Upper lobe of left lung (tissue), 6 donors: Measurements from ENCODE around the gene SLCO6A1. TPM values are rescaled to one million over a fixed set of nuclear protein-coding genes. Genes with fewer than 3 reads are reported as not detected.

Experiments used
- ATAC-seq, 2 donors: fragments of 200-7000 bp; cut with Tn5 transposase; one replicate each; pipeline ENCODE4 v1.9.1; 2022; ENCODE audit warnings: mild to moderate bottlenecking in 2 of 2, moderate library complexity in 2 of 2; ENCODE audit not compliant: low FRiP score in 2 of 2
- DNase-seq, 2 donors: peaks; one replicate each; pipeline ENCODE4 v3.0.0-alpha.2; 2019 to 2020
- H3K27ac ChIP-seq, 4 donors: fragments of 200-600 bp; sonication (generic); one replicate each; pipeline ENCODE4 v1.5.1; 2016 to 2019
- H3K27me3 ChIP-seq, 4 donors: fragments of 200-600 bp; sonication (generic); one replicate each; pipeline ENCODE4 v1.5.1; 2017 to 2019
- H3K36me3 ChIP-seq, 4 donors: fragments of 200-600 bp; sonication (generic); one replicate each; pipeline ENCODE4 v1.5.1; 2016 to 2019
- H3K4me1 ChIP-seq, 4 donors: fragments of 200-600 bp; sonication (generic); one replicate each; pipeline ENCODE4 v1.5.1; 2018 to 2019
- H3K4me3 ChIP-seq, 4 donors: fragments of 200-600 bp; sonication (generic); one replicate each; pipeline ENCODE4 v1.5.1; 2017 to 2019; ENCODE audit warnings: mild to moderate bottlenecking in 2 of 4, moderate library complexity in 1 of 4
- H3K9me3 ChIP-seq, 4 donors: fragments of 200-600 bp; sonication (generic); one replicate each; pipeline ENCODE4 v1.5.1; 2018 to 2019
- EP300 ChIP-seq, 4 donors: sonication (generic); formaldehyde crosslinking; IDR thresholded peaks; one replicate each; pipeline ENCODE4 v1.5.1; 2017; ENCODE audit warnings: antibody characterized with exemption in 4 of 4, control low read depth in 2 of 4
- POLR2A ChIP-seq, 4 donors: fragments of 450-650 bp; IDR thresholded peaks; one replicate each; pipeline ENCODE4 v1.5.1; 2016 to 2017; ENCODE audit warnings: antibody characterized with exemption in 4 of 4, mild to moderate bottlenecking in 2 of 4
- POLR2AphosphoS5 ChIP-seq, 2 donors: sonication (generic); formaldehyde crosslinking; IDR thresholded peaks; one replicate each; pipeline ENCODE4 v1.5.1; 2017; ENCODE audit warnings: antibody characterized with exemption in 2 of 2
- WGBS, 2 donors: methylation state at CpG; one replicate each; pipeline ENCODE4 v1.1.5; 2017 to 2018; 5-methylcytosine and 5-hydroxymethylcytosine counted together
- total RNA-seq, 6 donors: library from RNA; depleted of rRNA in 4 of 6; stranded (reverse); fragments of >200 nt in 4 of 6; gene quantifications; one replicate each; pipeline versions ENCODE4 v1.1.0 to v1.2.1, GENCODE V29; 2016 to 2021
- TF ChIP-seq, protein P1 (sequence below), 6 experiments: fragments of 450-650 bp in 4 of 6; fragments of 200-600 bp in 2 of 6; sonication (generic) in 2 of 6; IDR thresholded peaks; one replicate each; pipeline ENCODE4 v1.5.1; 2016 to 2019; ENCODE audit warnings: antibody characterized with exemption in 6 of 6
- donor health status: DM: no; HTN: no; CAD: no; lungs with moderate emphysema.
- donor health status: DM: no; HTN: yes; CAD: no; lungs with severe emphysema.

Gene SLCO6A1
- total RNA-seq, 6 donors from 2014 or later, result not detected

DNA sequence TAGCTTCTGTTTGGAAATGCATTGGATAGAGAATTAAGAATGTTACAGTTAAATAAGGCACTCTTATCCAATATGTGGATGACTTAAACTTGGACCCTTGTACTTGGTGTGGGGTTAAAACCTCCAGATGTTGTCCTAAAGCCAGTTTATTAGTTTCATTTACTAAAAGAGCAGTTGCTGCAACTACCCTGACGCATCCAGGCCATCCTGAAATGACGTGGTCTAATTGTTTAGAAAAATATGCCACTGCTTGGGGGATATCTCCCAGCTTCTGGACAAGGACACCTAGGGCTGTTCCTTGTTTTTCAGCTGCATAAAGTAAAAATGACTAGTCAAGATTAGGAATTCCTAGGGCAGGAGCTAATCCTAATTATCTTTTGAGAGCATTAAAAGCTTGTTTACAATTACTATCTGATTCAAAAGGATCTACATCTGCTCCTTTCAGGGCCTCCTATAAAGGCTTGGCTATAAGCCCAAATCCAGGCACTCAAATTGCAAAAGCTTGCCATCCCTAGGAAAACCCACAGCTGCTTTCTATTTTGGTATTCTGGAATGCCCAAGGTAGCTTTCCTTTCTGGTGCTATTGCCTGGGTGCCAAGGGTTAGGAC, 157.0 kb downstream of the SLCO6A1 start:
- no peak for DNase-seq
- no peak overlapping the region for H3K4me3 ChIP-seq
- H3K4me1 ChIP-seq, result no peaks in the 10 kb centered on the region
- no peaks in the 10 kb centered on the region for H3K36me3 ChIP-seq
- no peak overlapping the region for H3K27ac ChIP-seq
- TF ChIP-seq POLR2A (IDR thresholded peaks at IDR 0.05), result no peak
- TF ChIP-seq POLR2AphosphoS5 (IDR thresholded peaks at IDR 0.05), result no peak
- TF ChIP-seq, protein P1, sequence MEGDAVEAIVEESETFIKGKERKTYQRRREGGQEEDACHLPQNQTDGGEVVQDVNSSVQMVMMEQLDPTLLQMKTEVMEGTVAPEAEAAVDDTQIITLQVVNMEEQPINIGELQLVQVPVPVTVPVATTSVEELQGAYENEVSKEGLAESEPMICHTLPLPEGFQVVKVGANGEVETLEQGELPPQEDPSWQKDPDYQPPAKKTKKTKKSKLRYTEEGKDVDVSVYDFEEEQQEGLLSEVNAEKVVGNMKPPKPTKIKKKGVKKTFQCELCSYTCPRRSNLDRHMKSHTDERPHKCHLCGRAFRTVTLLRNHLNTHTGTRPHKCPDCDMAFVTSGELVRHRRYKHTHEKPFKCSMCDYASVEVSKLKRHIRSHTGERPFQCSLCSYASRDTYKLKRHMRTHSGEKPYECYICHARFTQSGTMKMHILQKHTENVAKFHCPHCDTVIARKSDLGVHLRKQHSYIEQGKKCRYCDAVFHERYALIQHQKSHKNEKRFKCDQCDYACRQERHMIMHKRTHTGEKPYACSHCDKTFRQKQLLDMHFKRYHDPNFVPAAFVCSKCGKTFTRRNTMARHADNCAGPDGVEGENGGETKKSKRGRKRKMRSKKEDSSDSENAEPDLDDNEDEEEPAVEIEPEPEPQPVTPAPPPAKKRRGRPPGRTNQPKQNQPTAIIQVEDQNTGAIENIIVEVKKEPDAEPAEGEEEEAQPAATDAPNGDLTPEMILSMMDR (IDR thresholded peaks at IDR 0.05), result no peak
- no peak for TF ChIP-seq EP300 (IDR thresholded peaks at IDR 0.05)
- ATAC-seq, result no peak
- H3K9me3 ChIP-seq, result no peaks in the 10 kb centered on the region
- H3K27me3 ChIP-seq, result no peaks in the 10 kb centered on the region
- WGBS, 2 donors, result 73 to 75% methylated on average over 2 of the region's 2 CpGs

DNA sequence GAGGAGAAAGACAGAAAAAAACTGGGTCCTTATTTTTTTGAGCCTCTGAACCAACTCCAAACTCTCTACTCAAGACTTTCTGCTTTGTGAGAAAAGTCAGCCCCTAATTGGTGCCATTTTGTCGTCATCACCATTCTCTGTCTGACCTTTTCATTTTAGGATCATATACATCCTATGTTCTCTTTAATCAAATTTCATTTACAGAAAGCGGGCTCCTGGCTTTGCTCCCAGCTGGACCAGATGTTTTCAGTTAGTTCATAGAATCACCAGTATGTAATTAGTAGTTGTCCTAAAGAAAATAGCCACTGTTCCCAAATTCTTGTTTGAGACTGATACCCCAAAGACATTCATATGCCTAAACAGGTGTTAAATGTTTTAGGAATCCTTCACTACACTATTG, 174.1 kb downstream of the SLCO6A1 start:
- Histone ChIP-seq H3K4me3 (no peak overlapping the region), H3K9me3 (no peaks in the 10 kb centered on the region), H3K4me1 (no peaks in the 10 kb centered on the region), H3K36me3 (no peaks in the 10 kb centered on the region), H3K27me3 (no peaks in the 10 kb centered on the region), H3K27ac (no peak overlapping the region)
- DNase-seq (no peak), ATAC-seq (no peak)
- TF ChIP-seq, protein P1 (IDR thresholded peaks at IDR 0.05), result no peak
- TF ChIP-seq EP300 (IDR thresholded peaks at IDR 0.05) (no peak), POLR2AphosphoS5 (IDR thresholded peaks at IDR 0.05) (no peak), POLR2A (IDR thresholded peaks at IDR 0.05) (no peak)
- 72 to 85% methylated on average over 2 of the region's 2 CpGs for WGBS, 2 donors

Other genes starting within 250 kb of the SLCO6A1 start
- gene SLCO4C1, start 202.7 kb downstream of the SLCO6A1 start, total RNA-seq, result 10 to 100 TPM in 5 of 6 donors, 1 to 10 TPM in 1; 5.5 to 47.3 (median 21.3) TPM